ENCODE results near the gene GASK1A.

GRCh38 chr3:43019006-43019809, 40.1 kb downstream of the GASK1A start:
- TF ChIP-seq CTCF (IDR thresholded peaks at IDR 0.05; ENCODE audit: borderline replicate concordance, extremely low read depth, low read length, poor library complexity, severe bottlenecking), result no peak
- no peak for TF ChIP-seq EZH2 (IDR thresholded peaks at IDR 0.05; ENCODE audit: borderline replicate concordance, low read depth, low read length, severe bottlenecking)
